Mucosa of descending colon (tissue), 3 donors: ENCODE results near the gene ACAD10. TPM values are rescaled to one million over a fixed set of nuclear protein-coding genes. Genes with fewer than 3 reads are reported as not detected.
A peak's percentile ranks its signal among the peaks of the same experiment; 100 is the strongest.

Experiments
- ATAC-seq: fragments of 200-7000 bp; cut with Tn5 transposase; one replicate; pipeline ENCODE4 v1.9.1; 2020; ENCODE audit warnings: mild to moderate bottlenecking, moderate library complexity
- DNase-seq, 3 donors: peaks; one replicate each; pipeline ENCODE4 v3.0.0-alpha.2; 2020
- H3K36me3 ChIP-seq: fragments of 200-600 bp; one replicate; pipeline ENCODE4 v1.8.0; 2021; ENCODE audit warnings: low read depth, mild to moderate bottlenecking
- H3K4me1 ChIP-seq: fragments of 200-600 bp; one replicate; pipeline ENCODE4 v1.8.0; 2021; ENCODE audit warnings: low read depth, mild to moderate bottlenecking
- H3K4me3 ChIP-seq: fragments of 200-600 bp; one replicate; pipeline ENCODE4 v1.8.0; 2021; ENCODE audit warnings: mild to moderate bottlenecking
- H3K9me3 ChIP-seq: fragments of 200-600 bp; one replicate; pipeline ENCODE4 v1.8.0; 2021; ENCODE audit warnings: mild to moderate bottlenecking
- CTCF ChIP-seq: fragments of 200-600 bp; IDR thresholded peaks from one replicate; pipeline ENCODE4 v1.8.0; 2022; ENCODE audit warnings: antibody characterized with exemption, mild to moderate bottlenecking
- intact Hi-C, 2 donors: fragments of 100-400 bp; cut with DNase I in 1 of 2; cut with micrococcal nuclease in 1 of 2; formaldehyde crosslinking; loops; one replicate each; pipeline versions ENCODE4 v1.11.0 to v1.11.1; 2022; cut with DNase I, micrococcal nuclease
- total RNA-seq, 3 donors: library from RNA; stranded (reverse); fragmentation: NEBNext Ultra II Directional in 2 of 3; extraction: Animal tissue kit (Norgen Biotek cat#: 25700) in 2 of 3; gene quantifications; one replicate each; pipeline versions ENCODE4 v1.2.1 to v1.2.4, GENCODE V29; 2021 to 2023
- donor health status: DM: no; HTN: no; CAD: no; lungs with moderate emphysema.
- donor health status: DM: no; HTN: no; CAD: no.
- donor health status: DM: no; HTN: yes; CAD: no.

The ACAD10 gene
- total RNA-seq, 3 donors from 2014 or later: 36.5 to 55.8 (median 37.9) TPM

- ATAC-seq (peak; percentile 70), DNase-seq (peak; percentile 58 to 74 (median 73))
- Histone ChIP-seq H3K9me3 (no peaks in the 10 kb centered on the region), H3K4me1 (peaks cover 41% of the 10 kb centered on the region), H3K36me3 (no peaks in the 10 kb centered on the region), H3K4me3 (peak overlapping the region; percentile 51)
- intact Hi-C loops: no loop called here
- TF ChIP-seq CTCF: no peak
These were observed 81.7 kb downstream of the ACAD10 start for GRCh38 chr12:111767362-111768158.

- peak in 1 of 3 donors; percentile 56 for DNase-seq
- Histone ChIP-seq H3K36me3 (no peaks in the 10 kb centered on the region), H3K4me1 (peaks cover 49% of the 10 kb centered on the region), H3K9me3 (no peaks in the 10 kb centered on the region), H3K4me3 (no peak overlapping the region)
- intact Hi-C loops: no loop called here
- peak; percentile 6 for ATAC-seq
- no peak for TF ChIP-seq CTCF
These were observed 82.5 kb downstream of the ACAD10 start for GRCh38 chr12:111768159-111768895.

GRCh38 chr12:111769599-111769998, 83.7 kb downstream of the ACAD10 start:
- Histone ChIP-seq H3K36me3 (no peaks in the 10 kb centered on the region), H3K4me1 (peaks cover 59% of the 10 kb centered on the region), H3K9me3 (no peaks in the 10 kb centered on the region), H3K4me3 (no peak overlapping the region)
- ATAC-seq (no peak), DNase-seq (no peak)
- TF ChIP-seq CTCF: no peak
- intact Hi-C loops: no loop called here

- Histone ChIP-seq H3K4me1 (peaks cover 84% of the 10 kb centered on the region), H3K4me3 (no peak overlapping the region), H3K36me3 (no peaks in the 10 kb centered on the region), H3K9me3 (no peaks in the 10 kb centered on the region)
- ATAC-seq (peak; percentile 54), DNase-seq (peak; percentile 76 to 87 (median 77))
- TF ChIP-seq CTCF: no peak
- intact Hi-C loops: no loop called here
These were observed 88.1 kb downstream of the ACAD10 start for GRCh38 chr12:111773801-111774551.
